ENCODE data around the gene CCR6. TPM values are rescaled to one million over a fixed set of nuclear protein-coding genes. Genes with fewer than 3 reads are reported as not detected.

CCR6 gene
- total RNA-seq, 1 experiment from 2014 or later = not detected

DNA sequence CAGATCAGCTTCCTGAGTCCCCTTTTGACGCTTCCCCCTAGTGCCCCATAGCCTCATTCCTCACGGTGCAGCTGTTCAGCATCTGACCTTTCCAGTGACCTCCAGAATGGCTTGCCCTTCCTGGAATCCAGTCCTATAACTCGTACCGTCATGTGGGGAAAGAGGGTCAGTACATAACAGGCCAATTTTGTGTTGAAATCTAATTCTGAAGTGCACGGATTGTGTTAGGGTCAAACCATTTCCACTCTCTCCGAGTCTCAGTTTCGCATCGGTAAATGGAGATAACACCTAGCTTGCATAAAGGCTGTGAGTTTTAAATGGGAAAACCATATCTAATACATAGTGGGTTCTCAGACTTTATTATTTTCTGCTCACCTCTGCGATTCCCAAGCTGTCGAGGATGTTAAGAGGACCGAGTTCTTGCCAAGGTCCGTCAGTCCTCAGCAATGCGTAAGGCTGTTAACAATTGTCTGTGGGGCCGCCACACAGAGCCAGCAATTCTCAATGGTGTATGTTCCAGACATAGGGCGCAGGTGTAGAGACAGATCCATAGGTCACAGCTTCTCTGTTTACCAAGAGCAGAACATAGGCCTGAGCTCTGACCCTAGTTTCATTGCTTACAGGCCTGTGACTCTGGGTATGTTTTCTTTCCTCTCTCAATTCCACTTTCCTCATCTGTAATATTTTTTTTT is 45.5 kb upstream of the CCR6 start:
- Histone ChIP-seq H3K79me2 (ENCODE audit: insufficient read depth, low read length) (no peaks in the 10 kb centered on the region), H3K27ac (ENCODE audit: insufficient read length, low read depth, low read length) (no peak overlapping the region), H3T11ph (ENCODE audit: low read length) (no peak overlapping the region), H2AFZ (ENCODE audit: low read length) (no peak overlapping the region), H2BK12ac (ENCODE audit: insufficient read length, low read depth, low read length) (no peak overlapping the region), H3K56ac (ENCODE audit: insufficient read length, low read depth, low read length) (no peak overlapping the region), H2BK20ac (ENCODE audit: low read depth, low read length, poor library complexity, severe bottlenecking) (no peak overlapping the region), H3K14ac (ENCODE audit: insufficient read depth, low read length) (no peak overlapping the region), H2BK5ac (ENCODE audit: insufficient read length, low read length) (no peak overlapping the region), H3K9me3 (ENCODE audit: control insufficient read depth, low read depth, low read length) (no peaks in the 10 kb centered on the region), H4K8ac (replicated peaks; ENCODE audit: insufficient read length, low read depth, low read length) (no peak overlapping the region), H4K5ac (ENCODE audit: insufficient read length, low read depth, low read length) (no peak overlapping the region), H3K18ac (ENCODE audit: insufficient read length, low read depth, low read length) (no peak overlapping the region), H2BK15ac (ENCODE audit: low read depth, low read length) (no peak overlapping the region), H3K4ac (ENCODE audit: low read depth, low read length) (no peak overlapping the region), H3K4me1 (ENCODE audit: insufficient read depth, low read length) (no peaks in the 10 kb centered on the region), H4K20me1 (ENCODE audit: control insufficient read depth, insufficient read depth, insufficient read length) (no peaks in the 10 kb centered on the region), H3K4me2 (ENCODE audit: insufficient read depth, insufficient read length, low read length) (no peak overlapping the region), H3K23me2 (ENCODE audit: insufficient read length, low read depth, low read length, poor library complexity, severe bottlenecking) (no peaks in the 10 kb centered on the region), H3K79me1 (ENCODE audit: insufficient read depth, low read depth, low read length, poor library complexity, severe bottlenecking) (no peaks in the 10 kb centered on the region), H3K23ac (ENCODE audit: insufficient read length, low read depth, low read length) (no peak overlapping the region), H2BK120ac (ENCODE audit: low read depth, low read length, poor library complexity, severe bottlenecking) (no peak overlapping the region), H3K27me3 (ENCODE audit: insufficient read depth, low read length) (no peaks in the 10 kb centered on the region), H2AK5ac (ENCODE audit: insufficient read length, low read length) (no peak overlapping the region), H4K91ac (ENCODE audit: insufficient read length, low read depth, low read length) (no peak overlapping the region), H3K9ac (ENCODE audit: extremely low read depth, insufficient read length, low read length) (no peak overlapping the region)
- WGBS (ENCODE audit: extremely low coverage, insufficient read length, low lambda C conversion rate) = no CpG with 5 or more reads among the region's 15 CpGs
- H3K36me3 Mint-ChIP-seq (ENCODE audit: insufficient read depth in 1 of 3, low read depth in 3 of 3) = no peaks in the 10 kb centered on the region; a peak in 2 of 7 replicates
- no peak overlapping the region for H3K27ac Mint-ChIP-seq
- no peak for DNase-seq
- peaks cover 0 to 6% of the 10 kb centered on the region in 2 experiments; a peak in 3 of 5 replicates for H3K9me3 Mint-ChIP-seq
- H3K4me3 Mint-ChIP-seq = no peak overlapping the region
- TF ChIP-seq, protein P1, sequence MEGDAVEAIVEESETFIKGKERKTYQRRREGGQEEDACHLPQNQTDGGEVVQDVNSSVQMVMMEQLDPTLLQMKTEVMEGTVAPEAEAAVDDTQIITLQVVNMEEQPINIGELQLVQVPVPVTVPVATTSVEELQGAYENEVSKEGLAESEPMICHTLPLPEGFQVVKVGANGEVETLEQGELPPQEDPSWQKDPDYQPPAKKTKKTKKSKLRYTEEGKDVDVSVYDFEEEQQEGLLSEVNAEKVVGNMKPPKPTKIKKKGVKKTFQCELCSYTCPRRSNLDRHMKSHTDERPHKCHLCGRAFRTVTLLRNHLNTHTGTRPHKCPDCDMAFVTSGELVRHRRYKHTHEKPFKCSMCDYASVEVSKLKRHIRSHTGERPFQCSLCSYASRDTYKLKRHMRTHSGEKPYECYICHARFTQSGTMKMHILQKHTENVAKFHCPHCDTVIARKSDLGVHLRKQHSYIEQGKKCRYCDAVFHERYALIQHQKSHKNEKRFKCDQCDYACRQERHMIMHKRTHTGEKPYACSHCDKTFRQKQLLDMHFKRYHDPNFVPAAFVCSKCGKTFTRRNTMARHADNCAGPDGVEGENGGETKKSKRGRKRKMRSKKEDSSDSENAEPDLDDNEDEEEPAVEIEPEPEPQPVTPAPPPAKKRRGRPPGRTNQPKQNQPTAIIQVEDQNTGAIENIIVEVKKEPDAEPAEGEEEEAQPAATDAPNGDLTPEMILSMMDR (conservative IDR thresholded peaks at IDR 0.05) = no peak
- H3K4me1 Mint-ChIP-seq = peaks cover 0 to 5% of the 10 kb centered on the region in 2 experiments; a peak in 2 of 4 replicates
- no peaks in the 10 kb centered on the region; the same call in none of the 2 replicates for H3K27me3 Mint-ChIP-seq (ENCODE audit: low read depth)
